Measurements from ENCODE around the gene SYNE1.

DNA sequence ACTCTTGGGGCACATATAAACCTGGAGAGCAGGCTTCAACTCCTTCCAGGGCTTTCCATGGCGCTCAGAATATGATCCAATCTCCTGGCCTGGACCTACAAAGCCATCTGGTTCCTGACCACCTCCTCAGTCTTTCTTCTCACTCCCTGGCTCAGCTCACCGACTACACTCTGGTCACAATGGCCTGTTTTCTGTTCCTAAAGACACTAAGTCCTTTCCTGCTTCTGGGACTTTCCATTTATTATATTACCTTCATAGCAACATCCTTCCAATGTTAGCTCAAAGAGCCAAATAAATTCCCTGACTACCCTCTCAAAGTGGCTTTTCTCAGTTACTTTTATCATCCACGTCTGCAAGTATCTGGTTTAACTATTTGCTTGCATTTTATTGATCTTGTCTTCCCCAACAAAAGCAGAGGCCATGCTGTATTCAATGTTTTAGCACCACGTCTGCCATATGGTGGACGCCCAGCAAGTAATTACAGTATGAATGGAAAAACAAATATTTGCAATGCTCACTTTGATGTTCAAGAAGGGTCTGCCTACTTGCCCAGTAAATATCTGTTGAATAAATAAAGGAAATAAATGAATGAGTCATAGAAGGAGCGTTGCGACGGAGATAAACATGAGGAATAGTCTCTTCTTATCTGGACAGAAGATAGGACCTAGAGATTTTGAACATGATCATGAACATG, 501.3 kb downstream of the SYNE1 start:
- no peak for TF ChIP-seq NPAS2 (CRISPR knock-in tag; IDR thresholded peaks at IDR 0.05; ENCODE audit: borderline replicate concordance)
- TF ChIP-seq, protein P1, sequence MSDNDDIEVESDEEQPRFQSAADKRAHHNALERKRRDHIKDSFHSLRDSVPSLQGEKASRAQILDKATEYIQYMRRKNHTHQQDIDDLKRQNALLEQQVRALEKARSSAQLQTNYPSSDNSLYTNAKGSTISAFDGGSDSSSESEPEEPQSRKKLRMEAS (IDR thresholded peaks at IDR 0.05) = no peak
- TF ChIP-seq, protein P2, sequence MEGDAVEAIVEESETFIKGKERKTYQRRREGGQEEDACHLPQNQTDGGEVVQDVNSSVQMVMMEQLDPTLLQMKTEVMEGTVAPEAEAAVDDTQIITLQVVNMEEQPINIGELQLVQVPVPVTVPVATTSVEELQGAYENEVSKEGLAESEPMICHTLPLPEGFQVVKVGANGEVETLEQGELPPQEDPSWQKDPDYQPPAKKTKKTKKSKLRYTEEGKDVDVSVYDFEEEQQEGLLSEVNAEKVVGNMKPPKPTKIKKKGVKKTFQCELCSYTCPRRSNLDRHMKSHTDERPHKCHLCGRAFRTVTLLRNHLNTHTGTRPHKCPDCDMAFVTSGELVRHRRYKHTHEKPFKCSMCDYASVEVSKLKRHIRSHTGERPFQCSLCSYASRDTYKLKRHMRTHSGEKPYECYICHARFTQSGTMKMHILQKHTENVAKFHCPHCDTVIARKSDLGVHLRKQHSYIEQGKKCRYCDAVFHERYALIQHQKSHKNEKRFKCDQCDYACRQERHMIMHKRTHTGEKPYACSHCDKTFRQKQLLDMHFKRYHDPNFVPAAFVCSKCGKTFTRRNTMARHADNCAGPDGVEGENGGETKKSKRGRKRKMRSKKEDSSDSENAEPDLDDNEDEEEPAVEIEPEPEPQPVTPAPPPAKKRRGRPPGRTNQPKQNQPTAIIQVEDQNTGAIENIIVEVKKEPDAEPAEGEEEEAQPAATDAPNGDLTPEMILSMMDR (IDR thresholded peaks at IDR 0.05) = no peak
- no peak for TF ChIP-seq POLR2A (IDR thresholded peaks at IDR 0.05; ENCODE audit: low read length)
- no peak for TF ChIP-seq POLR2AphosphoS2 (conservative IDR thresholded peaks at IDR 0.05; ENCODE audit: low read length)

All from A549 (cell line).